Ishikawa (cell line): ENCODE measurements around the gene NCK2.

Source experiments
- CEBPB ChIP-seq: IDR thresholded peaks from 2 replicates; pipeline ENCODE4 v1.6.1; 2012
- CREB1 ChIP-seq: IDR thresholded peaks from 2 replicates; pipeline ENCODE4 v1.6.1; 2012; ENCODE audit warnings: low read depth
- EGR1 ChIP-seq: IDR thresholded peaks from 2 replicates; pipeline ENCODE4 v1.6.1; 2012
- EP300 ChIP-seq: IDR thresholded peaks from 2 replicates; pipeline ENCODE4 v1.6.1; 2012; ENCODE audit warnings: borderline replicate concordance
- FOXM1 ChIP-seq: IDR thresholded peaks from 2 replicates; pipeline ENCODE4 v1.6.1; 2012; ENCODE audit warnings: low read depth, borderline replicate concordance
- NFIC ChIP-seq: IDR thresholded peaks from 2 replicates; pipeline ENCODE4 v1.6.1; 2012
- RAD21 ChIP-seq: IDR thresholded peaks from 2 replicates; pipeline ENCODE4 v1.6.1; 2012; ENCODE audit warnings: low read depth
- TAF1 ChIP-seq: IDR thresholded peaks from 2 replicates; pipeline ENCODE4 v1.6.1; 2012; ENCODE audit warnings: low read depth, mild to moderate bottlenecking
- TCF12 ChIP-seq: IDR thresholded peaks from 2 replicates; pipeline ENCODE4 v1.6.1; 2012; ENCODE audit warnings: low read depth
- TEAD4 ChIP-seq: IDR thresholded peaks from 2 replicates; pipeline ENCODE4 v1.6.1; 2012
- YY1 ChIP-seq: IDR thresholded peaks from 2 replicates; pipeline ENCODE4 v1.6.1; 2012; ENCODE audit warnings: low read depth
- ZBTB7A ChIP-seq: IDR thresholded peaks from 2 replicates; pipeline ENCODE4 v1.6.1; 2012; ENCODE audit warnings: low read depth
- TF ChIP-seq, protein P1 (sequence below): IDR thresholded peaks from 2 replicates; pipeline ENCODE4 v1.6.1; 2012; ENCODE audit warnings: low read depth, mild to moderate bottlenecking
- TF ChIP-seq, protein P2 (sequence below): IDR thresholded peaks from 2 replicates; pipeline ENCODE4 v1.6.1; 2012
- TF ChIP-seq, protein P3 (sequence below): IDR thresholded peaks from 2 replicates; pipeline ENCODE4 v1.6.1; 2012

The NCK2 gene

DNA sequence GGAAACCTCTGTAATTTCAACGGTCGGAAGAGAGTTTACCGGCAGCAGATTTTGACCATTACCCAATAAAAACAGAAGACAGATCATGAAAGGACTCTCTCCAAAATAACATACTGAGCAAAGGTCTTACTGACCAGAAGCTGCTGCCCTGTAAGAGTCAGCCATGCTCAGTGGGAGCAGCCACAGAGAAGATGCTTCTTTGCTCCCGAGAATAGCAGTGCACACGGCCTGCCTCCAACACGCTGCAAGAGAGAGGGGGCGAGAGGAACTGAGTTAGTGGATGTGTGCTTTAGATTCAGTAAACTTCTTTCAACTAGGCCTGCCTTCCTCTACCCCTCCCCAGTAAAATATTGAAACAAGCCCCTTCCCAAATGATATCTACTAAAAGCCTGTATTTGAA lies 103.7 kb downstream of the NCK2 start:
- TF ChIP-seq, protein P1, sequence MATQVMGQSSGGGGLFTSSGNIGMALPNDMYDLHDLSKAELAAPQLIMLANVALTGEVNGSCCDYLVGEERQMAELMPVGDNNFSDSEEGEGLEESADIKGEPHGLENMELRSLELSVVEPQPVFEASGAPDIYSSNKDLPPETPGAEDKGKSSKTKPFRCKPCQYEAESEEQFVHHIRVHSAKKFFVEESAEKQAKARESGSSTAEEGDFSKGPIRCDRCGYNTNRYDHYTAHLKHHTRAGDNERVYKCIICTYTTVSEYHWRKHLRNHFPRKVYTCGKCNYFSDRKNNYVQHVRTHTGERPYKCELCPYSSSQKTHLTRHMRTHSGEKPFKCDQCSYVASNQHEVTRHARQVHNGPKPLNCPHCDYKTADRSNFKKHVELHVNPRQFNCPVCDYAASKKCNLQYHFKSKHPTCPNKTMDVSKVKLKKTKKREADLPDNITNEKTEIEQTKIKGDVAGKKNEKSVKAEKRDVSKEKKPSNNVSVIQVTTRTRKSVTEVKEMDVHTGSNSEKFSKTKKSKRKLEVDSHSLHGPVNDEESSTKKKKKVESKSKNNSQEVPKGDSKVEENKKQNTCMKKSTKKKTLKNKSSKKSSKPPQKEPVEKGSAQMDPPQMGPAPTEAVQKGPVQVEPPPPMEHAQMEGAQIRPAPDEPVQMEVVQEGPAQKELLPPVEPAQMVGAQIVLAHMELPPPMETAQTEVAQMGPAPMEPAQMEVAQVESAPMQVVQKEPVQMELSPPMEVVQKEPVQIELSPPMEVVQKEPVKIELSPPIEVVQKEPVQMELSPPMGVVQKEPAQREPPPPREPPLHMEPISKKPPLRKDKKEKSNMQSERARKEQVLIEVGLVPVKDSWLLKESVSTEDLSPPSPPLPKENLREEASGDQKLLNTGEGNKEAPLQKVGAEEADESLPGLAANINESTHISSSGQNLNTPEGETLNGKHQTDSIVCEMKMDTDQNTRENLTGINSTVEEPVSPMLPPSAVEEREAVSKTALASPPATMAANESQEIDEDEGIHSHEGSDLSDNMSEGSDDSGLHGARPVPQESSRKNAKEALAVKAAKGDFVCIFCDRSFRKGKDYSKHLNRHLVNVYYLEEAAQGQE = no peak
- TF ChIP-seq, protein P2, sequence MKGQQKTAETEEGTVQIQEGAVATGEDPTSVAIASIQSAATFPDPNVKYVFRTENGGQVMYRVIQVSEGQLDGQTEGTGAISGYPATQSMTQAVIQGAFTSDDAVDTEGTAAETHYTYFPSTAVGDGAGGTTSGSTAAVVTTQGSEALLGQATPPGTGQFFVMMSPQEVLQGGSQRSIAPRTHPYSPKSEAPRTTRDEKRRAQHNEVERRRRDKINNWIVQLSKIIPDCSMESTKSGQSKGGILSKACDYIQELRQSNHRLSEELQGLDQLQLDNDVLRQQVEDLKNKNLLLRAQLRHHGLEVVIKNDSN = no peak
- TF ChIP-seq NFIC = no peak
- no peak for TF ChIP-seq EP300
- no peak for TF ChIP-seq RAD21
- no peak for TF ChIP-seq ZBTB7A
- no peak for TF ChIP-seq TAF1
- no peak for TF ChIP-seq TCF12
- TF ChIP-seq EGR1 = no peak
- TF ChIP-seq YY1 = no peak
- no peak for TF ChIP-seq CEBPB
- no peak for TF ChIP-seq TEAD4
- no peak for TF ChIP-seq CREB1
- TF ChIP-seq, protein P3, sequence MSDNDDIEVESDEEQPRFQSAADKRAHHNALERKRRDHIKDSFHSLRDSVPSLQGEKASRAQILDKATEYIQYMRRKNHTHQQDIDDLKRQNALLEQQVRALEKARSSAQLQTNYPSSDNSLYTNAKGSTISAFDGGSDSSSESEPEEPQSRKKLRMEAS = no peak
- no peak for TF ChIP-seq FOXM1

- TF ChIP-seq, protein P3 = no peak
- TF ChIP-seq NFIC = no peak
- no peak for TF ChIP-seq TAF1
- TF ChIP-seq FOXM1 = no peak
- TF ChIP-seq RAD21 = no peak
- TF ChIP-seq ZBTB7A = no peak
- TF ChIP-seq CEBPB = no peak
- TF ChIP-seq, protein P1 = no peak
- TF ChIP-seq TEAD4 = no peak
- no peak for TF ChIP-seq TCF12
- TF ChIP-seq YY1 = no peak
- no peak for TF ChIP-seq EGR1
- TF ChIP-seq, protein P2 = no peak
- no peak for TF ChIP-seq CREB1
- no peak for TF ChIP-seq EP300
These were observed 104.9 kb downstream of the NCK2 start for GRCh38 chr2:105849431-105850179.

DNA sequence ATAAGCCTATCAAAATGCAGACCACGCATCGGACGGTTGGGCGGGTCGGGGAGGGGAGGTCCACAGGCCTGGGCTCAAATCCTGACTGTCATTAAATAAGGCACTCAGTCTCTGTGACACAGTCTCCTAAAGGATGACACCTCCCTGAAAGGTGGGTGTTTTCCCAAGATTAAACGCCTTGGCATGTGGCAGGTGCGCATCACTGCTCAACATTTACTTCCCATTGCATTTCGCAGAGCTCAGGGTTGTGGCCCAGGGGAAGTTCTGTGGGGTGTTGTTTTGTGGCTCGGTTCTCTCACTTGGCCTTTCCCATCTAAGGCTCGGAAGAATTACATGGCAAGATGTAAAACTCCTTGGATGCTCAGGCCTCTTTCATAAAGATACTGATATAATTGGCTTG lies 107.4 kb downstream of the NCK2 start:
- TF ChIP-seq NFIC = no peak
- no peak for TF ChIP-seq ZBTB7A
- TF ChIP-seq YY1 = no peak
- TF ChIP-seq RAD21 = no peak
- TF ChIP-seq, protein P1 = no peak

DNA sequence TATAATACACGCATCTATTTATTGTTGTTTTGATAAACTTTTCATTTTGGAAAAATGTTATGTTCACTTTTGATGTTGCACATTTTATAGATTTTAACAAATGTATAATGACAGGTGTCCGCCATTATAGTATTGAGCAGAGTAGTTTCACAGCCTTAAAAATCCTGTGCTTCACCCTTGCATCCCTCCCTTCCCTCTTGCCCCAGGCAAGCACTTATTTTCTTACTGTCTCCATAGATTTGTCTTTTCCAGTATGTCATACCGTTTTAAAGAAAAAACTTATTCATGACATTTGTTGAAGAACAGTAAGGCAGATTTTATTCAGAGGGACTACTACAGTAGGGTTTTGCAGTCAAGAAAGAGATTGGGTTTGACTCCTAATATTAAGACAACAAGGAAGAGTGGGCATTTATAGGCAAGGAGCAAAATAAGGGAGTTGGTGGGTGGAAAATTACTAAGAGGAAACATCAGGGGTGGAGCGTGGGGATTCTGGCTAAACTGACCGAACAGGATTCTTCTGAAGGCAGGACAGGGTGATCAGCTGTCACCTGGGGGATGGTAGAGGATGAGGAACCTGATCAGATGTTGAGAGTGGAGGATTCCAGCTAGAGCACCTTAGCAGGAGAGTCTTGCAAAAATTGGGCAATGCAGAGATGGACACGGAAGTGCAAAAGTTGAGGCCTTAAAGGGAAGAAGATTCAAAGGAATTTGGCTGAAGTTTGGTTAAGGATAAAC lies 108.8 kb downstream of the NCK2 start:
- no peak for TF ChIP-seq YY1
- TF ChIP-seq EP300 = peak; percentile 55; the same call in 1 of the 2 replicates
- TF ChIP-seq, protein P2 = no peak
- no peak for TF ChIP-seq RAD21
- TF ChIP-seq, protein P3 = no peak
- TF ChIP-seq TEAD4 = peak; percentile 52; the same call in 1 of the 2 replicates
- peak; percentile 65 for TF ChIP-seq TCF12
- TF ChIP-seq, protein P1 = no peak
